Transverse colon (tissue), 4 donors: ENCODE results near the gene GSTM5. TPM values are rescaled to one million over a fixed set of nuclear protein-coding genes. Genes with fewer than 3 reads are reported as not detected.
"Not testable (repeated sequence)": the region's sequence is repeated elsewhere in the genome, so short reads cannot be mapped to it uniquely, and the experiment has no call there.

ENCODE experiments used
- DNase-seq: peaks from one replicate; pipeline ENCODE4 v3.0.0-alpha.2; 2019
- H3K27ac ChIP-seq, 4 donors: fragments of 200-600 bp; sonication (generic); 2 replicates each; pipeline ENCODE4 v1.5.1; 2016 to 2018; ENCODE audit warnings: inconsistent platforms in 4 of 4
- H3K27me3 ChIP-seq: fragments of 200-600 bp; sonication (generic); 2 replicates; pipeline ENCODE4 v1.5.1; 2017; ENCODE audit warnings: inconsistent platforms
- H3K36me3 ChIP-seq, 4 donors: fragments of 200-600 bp; sonication (generic); 2 replicates each; pipeline ENCODE4 v1.5.1; 2017 to 2019; ENCODE audit warnings: inconsistent platforms in 4 of 4
- H3K4me1 ChIP-seq, 4 donors: fragments of 200-600 bp; sonication (generic); 2 replicates each; pipeline ENCODE4 v1.5.1; 2017 to 2020; ENCODE audit warnings: inconsistent platforms in 4 of 4
- H3K4me3 ChIP-seq, 4 donors: fragments of 200-600 bp; sonication (generic); 1 replicate in 1 of 4; 2 replicates in 3 of 4; pipeline versions ENCODE4 v1.5.1 to v1.6.1; 2017 to 2019; ENCODE audit warnings: inconsistent platforms in 4 of 4
- H3K9me3 ChIP-seq, 2 donors: fragments of 200-600 bp; sonication (generic); 2 replicates each; pipeline ENCODE4 v1.5.1; 2017 to 2019; ENCODE audit warnings: inconsistent platforms in 2 of 2
- CTCF ChIP-seq, 5 experiments: fragments of 200-600 bp in 3 of 5; fragments of 450-650 bp in 2 of 5; sonication (generic) in 3 of 5; IDR thresholded peaks; 1 replicate in 2 of 5; 2 replicates in 3 of 5; pipeline ENCODE4 v1.5.1; 2016 to 2017; ENCODE audit warnings: antibody characterized with exemption in 5 of 5, inconsistent platforms in 3 of 5, mild to moderate bottlenecking in 2 of 5, moderate library complexity in 1 of 5
- EP300 ChIP-seq: sonication (generic); formaldehyde crosslinking; IDR thresholded peaks from one replicate; pipeline ENCODE4 v1.6.1; 2017; ENCODE audit warnings: antibody characterized with exemption, low read depth
- POLR2A ChIP-seq: fragments of 450-650 bp; IDR thresholded peaks from one replicate; pipeline ENCODE4 v1.6.1; 2016; ENCODE audit warnings: antibody characterized with exemption, mild to moderate bottlenecking, moderate library complexity
- POLR2AphosphoS5 ChIP-seq, 3 donors: sonication (generic); formaldehyde crosslinking; IDR thresholded peaks; one replicate each; pipeline ENCODE4 v1.6.1; 2016; ENCODE audit warnings: antibody characterized with exemption in 3 of 3
- WGBS, 2 donors: methylation state at CpG; one replicate each; pipeline ENCODE4 v1.1.5; 2018; ENCODE audit warnings: low coverage in 1 of 2; 5-methylcytosine and 5-hydroxymethylcytosine counted together
- in situ Hi-C, 4 donors: fragments of 200-750 bp; cut with MboI; loops; one replicate each; pipeline versions ENCODE4 v1.15.0 to v1.15.1; 2017; ENCODE audit warnings: low sequenced_read_pairs in 3 of 4, low pct_ligation_motif_present in 1 of 4, low pct_unique_long_range_greater_than_20kb in 1 of 4
- intact Hi-C: fragments of 100-400 bp; cut with DNase I; formaldehyde crosslinking; loops from one replicate; pipeline ENCODE4 v1.15.1; 2023; ENCODE audit warnings: low total_unique reads
- total RNA-seq, 4 donors: library from RNA; depleted of rRNA; stranded (reverse); fragments of >200 nt; gene quantifications; one replicate each; pipeline ENCODE4 v1.1.0, GENCODE V29; 2016

GSTM5 gene
- total RNA-seq, 4 donors from 2014 or later: 1.2 to 1.4 TPM; not detected in 2

DNA sequence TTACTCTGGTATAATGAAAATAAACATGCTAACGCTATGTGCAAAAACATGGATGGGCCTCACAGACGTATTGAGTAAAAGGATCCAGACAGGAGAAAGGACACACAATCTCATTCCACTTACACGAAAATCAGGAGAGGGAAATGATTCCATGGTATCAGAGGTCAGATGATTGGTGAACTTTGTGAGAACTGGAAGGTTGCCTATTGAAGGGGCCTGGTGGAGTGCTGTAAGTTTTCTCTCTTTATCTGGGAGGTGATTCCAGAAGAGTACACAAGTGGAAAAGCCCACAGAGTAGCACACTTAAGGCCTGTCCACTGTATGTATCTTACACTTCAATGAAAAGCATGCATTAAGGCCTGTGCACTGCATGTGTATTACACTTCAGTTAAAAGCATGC lies 34.6 kb upstream of the GSTM5 start:
- intact Hi-C loops: no loop called here
- Histone ChIP-seq H3K36me3 (no peaks in the 10 kb centered on the region), H3K4me3 (no peak overlapping the region), H3K27me3 (no peaks in the 10 kb centered on the region), H3K27ac (no peak overlapping the region), H3K9me3 (no peaks in the 10 kb centered on the region), H3K4me1 (no peaks in the 10 kb centered on the region)
- no peak for TF ChIP-seq EP300
- no peak for TF ChIP-seq CTCF (IDR thresholded peaks at IDR 0.05)
- TF ChIP-seq POLR2AphosphoS5 (IDR thresholded peaks at IDR 0.05): no peak
- TF ChIP-seq POLR2A: no peak
- in situ Hi-C loops: no loop called here
- WGBS, 2 donors: 69 to 76% methylated on average over 3 of the region's 3 CpGs
- DNase-seq: no peak

DNA sequence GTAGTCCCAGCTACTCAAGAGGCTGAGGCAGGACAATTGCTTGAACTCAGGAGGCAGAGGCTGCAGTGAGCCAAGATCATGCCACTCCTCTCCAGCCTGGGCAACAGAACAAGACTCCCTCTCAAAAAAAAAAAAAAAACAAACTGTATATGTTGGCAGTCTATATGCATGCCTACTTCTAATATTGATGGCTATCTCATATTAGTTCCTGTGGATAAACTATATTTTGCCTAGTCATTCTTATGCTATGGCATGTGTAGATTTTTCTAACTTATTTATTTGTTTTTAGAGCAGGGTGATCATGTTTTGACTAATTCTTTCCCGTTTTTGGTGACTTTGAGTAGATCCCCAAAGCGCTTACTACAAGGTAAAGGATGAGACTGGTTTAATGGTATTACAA lies 33.4 kb upstream of the GSTM5 start:
- H3K36me3 ChIP-seq, H3K4me1 ChIP-seq, H3K4me3 ChIP-seq, DNase-seq, intact Hi-C loops, H3K27ac ChIP-seq, in situ Hi-C loops, H3K9me3 ChIP-seq, H3K27me3 ChIP-seq: not testable (repeated sequence)
- 87 to 96% methylated on average over 2 of the region's 2 CpGs for WGBS, 2 donors

- H3K27ac ChIP-seq: not testable (repeated sequence)
Measured at GRCh38 chr1:109684777-109685176, 27.3 kb upstream of the GSTM5 start.

DNA sequence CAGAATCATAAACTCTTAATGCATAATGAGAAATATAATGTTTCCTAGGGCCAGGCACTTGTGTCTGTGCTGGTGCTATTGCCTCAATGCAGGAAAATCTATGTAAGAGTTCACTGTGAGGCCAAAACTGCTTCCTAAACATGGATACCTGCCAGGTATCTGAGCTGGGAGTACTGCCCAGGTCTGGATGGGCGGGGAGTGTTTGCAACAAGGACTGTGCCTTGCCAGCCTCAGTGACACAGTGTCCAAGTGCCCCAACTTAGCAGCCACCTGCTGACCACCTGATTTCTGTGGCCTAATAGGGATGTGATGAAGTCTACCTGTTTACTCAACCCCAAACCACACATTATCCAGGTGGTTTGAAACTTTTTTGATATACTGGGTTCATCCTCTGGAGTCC lies 26.7 kb upstream of the GSTM5 start:
- in situ Hi-C loops, H3K27ac ChIP-seq, H3K4me1 ChIP-seq, H3K4me3 ChIP-seq, H3K27me3 ChIP-seq, H3K9me3 ChIP-seq, intact Hi-C loops, H3K36me3 ChIP-seq: not testable (repeated sequence)
- no CpG with 5 or more reads among the region's 1 CpG for WGBS, 2 donors
- peak; percentile 28 for DNase-seq

More at GRCh38 chr1:109684777-109685176, 27.3 kb upstream of the GSTM5 start:
- H3K4me3 ChIP-seq, H3K4me1 ChIP-seq, intact Hi-C loops, H3K9me3 ChIP-seq, H3K36me3 ChIP-seq, in situ Hi-C loops, H3K27me3 ChIP-seq, DNase-seq: not testable (repeated sequence)
- WGBS, 2 donors: 83% methylated on average over 6 of the region's 6 CpGs; no CpG with 5 or more reads in 1 of the 2 donors

- in situ Hi-C loops, H3K4me1 ChIP-seq, H3K27me3 ChIP-seq, H3K27ac ChIP-seq, H3K4me3 ChIP-seq, intact Hi-C loops, H3K36me3 ChIP-seq, DNase-seq, H3K9me3 ChIP-seq: not testable (repeated sequence)
- 76% methylated on average over 4 of the region's 4 CpGs; no CpG with 5 or more reads in 1 of the 2 donors for WGBS, 2 donors
Measured at GRCh38 chr1:109685890-109686289, 26.2 kb upstream of the GSTM5 start.

DNA sequence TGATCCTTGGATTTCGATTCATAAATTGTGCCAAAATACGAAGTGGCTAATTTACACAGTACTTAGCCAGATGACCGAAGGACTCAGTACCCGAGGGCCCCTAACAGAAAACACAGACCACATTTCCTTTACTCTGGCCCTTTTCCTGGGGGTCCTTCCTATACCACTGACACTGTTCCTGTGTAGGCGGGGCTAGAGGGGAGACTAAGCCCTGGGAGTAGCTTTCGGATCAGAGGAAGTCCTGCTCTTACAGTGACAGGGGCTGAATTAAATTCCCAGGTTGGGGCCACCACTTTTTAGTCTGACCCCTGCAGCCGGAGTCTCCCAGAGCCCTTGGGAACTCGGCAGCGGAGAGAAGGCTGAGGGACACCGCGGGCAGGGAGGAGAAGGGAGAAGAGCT lies 24.9 kb upstream of the GSTM5 start:
- H3K9me3 ChIP-seq, in situ Hi-C loops, H3K27me3 ChIP-seq, intact Hi-C loops, H3K4me3 ChIP-seq, H3K36me3 ChIP-seq, H3K4me1 ChIP-seq, DNase-seq: not testable (repeated sequence)
- H3K27ac ChIP-seq: peak overlapping the region in 1 of 4 donors; percentile 79
- 54% methylated on average over 7 of the region's 11 CpGs; no CpG with 5 or more reads in 1 of the 2 donors for WGBS, 2 donors
